NCI-H1105 (cell line): ENCODE results near the gene CABS1.

Experiments
- DNase-seq: peaks from one replicate; lab custom pipeline; 2025; lab: John Stamatoyannopoulos, UW

The CABS1 gene

DNA sequence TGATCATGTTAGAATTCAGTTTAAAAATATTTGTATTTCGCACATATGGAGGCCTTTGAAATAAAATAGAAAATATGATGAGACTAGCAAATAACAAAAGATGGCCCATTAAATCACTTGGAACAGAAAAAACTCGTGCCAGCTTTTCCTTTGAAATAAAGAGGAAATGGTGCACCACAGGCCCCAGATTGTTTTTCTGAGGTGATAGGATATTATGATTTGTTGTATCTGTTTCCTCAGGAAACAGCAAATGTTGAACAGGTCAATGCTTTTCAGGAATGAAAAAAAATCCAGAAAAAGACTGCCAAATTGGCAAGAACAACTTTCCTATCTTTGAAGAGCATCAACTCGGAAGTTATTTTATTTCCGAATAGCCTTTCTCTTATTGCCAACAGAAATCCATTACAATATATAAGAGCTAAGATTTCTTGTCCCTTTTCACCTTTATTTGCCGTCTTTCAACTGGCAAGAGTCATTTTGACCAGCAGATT lies 48.0 kb downstream of the CABS1 start, which contains the start of gene SMR3B:
SMR3B (plus strand) TSS at position 441 of the 491 bp plus-strand sequence. CDS start 1,380 bp downstream, outside the sequence.
- no peak for DNase-seq
